PC-3 (cell line): ENCODE measurements around the gene SLC51A. TPM values are rescaled to one million over a fixed set of nuclear protein-coding genes. Genes with fewer than 3 reads are reported as not detected.
"Not testable (repeated sequence)": the region's sequence is repeated elsewhere in the genome, so short reads cannot be mapped to it uniquely, and the experiment has no call there.

Experiments used
- ATAC-seq: fragments of 200-7000 bp; cut with Tn5 transposase; 2 replicates; pipeline ENCODE4 v1.9.1; 2020; ENCODE audit warnings: mild to moderate bottlenecking, moderate library complexity
- BruUV-seq: library from RNA; stranded (reverse); fragments of 400-500 nt; replicated peaks from 2 replicates; lab custom pipeline; 2021; lab: Mats Ljungman, UMichigan
- CTCF ChIA-PET: fragments of 300-600 bp; sonication (Branson Sonifier 250); formaldehyde crosslinking; loops from one replicate; lab custom pipeline; 2022; ENCODE audit warnings: antibody characterized with exemption; lab: Charles Lee
- POLR2A ChIA-PET: fragments of 300-600 bp; sonication (Branson Sonifier 250); formaldehyde crosslinking; loops from one replicate; lab custom pipeline; 2022; ENCODE audit warnings: antibody characterized with exemption; ENCODE audit not compliant: unreplicated experiment; lab: Charles Lee
- DNase-seq: peaks from one replicate; pipeline ENCODE4 v3.0.0-alpha.2; 2015
- H2AFZ ChIP-seq: fragments of 300-600 bp; sonication (generic); 2 replicates; pipeline ENCODE4 v1.6.0; 2016; ENCODE audit warnings: antibody characterized with exemption, low read length
- H3F3A ChIP-seq: fragments of 300-600 bp; sonication (generic); one replicate; pipeline ENCODE4 v1.6.0; 2017; ENCODE audit warnings: antibody characterized with exemption, low read length, control low read depth, mild to moderate bottlenecking; ENCODE audit not compliant: unreplicated experiment
- H3K27ac ChIP-seq: fragments of 300-600 bp; sonication (generic); 2 replicates; pipeline ENCODE4 v1.5.1; 2016; ENCODE audit warnings: mild to moderate bottlenecking, low read length
- H3K27me3 ChIP-seq: fragments of 300-600 bp; sonication (generic); 2 replicates; pipeline ENCODE4 v1.6.1; 2016; ENCODE audit warnings: low read length, mixed read lengths
- H3K36me3 ChIP-seq: fragments of 300-600 bp; sonication (generic); 2 replicates; pipeline ENCODE4 v1.6.1; 2016; ENCODE audit warnings: low read depth, mixed run types, low read length, mixed read lengths
- H3K4me1 ChIP-seq: fragments of 300-600 bp; sonication (generic); 2 replicates; pipeline ENCODE4 v1.5.1; 2016; ENCODE audit warnings: low read length; ENCODE audit not compliant: insufficient read depth
- H3K4me2 ChIP-seq: fragments of 300-600 bp; sonication (generic); 2 replicates; pipeline ENCODE4 v1.6.0; 2016; ENCODE audit warnings: low read length
- H3K4me3 ChIP-seq: fragments of 300-600 bp; sonication (generic); 2 replicates; pipeline ENCODE4 v1.5.1; 2016; ENCODE audit warnings: mild to moderate bottlenecking, low read length, mixed read lengths
- H3K79me2 ChIP-seq: fragments of 300-600 bp; sonication (generic); 2 replicates; pipeline ENCODE4 v1.6.1; 2017; ENCODE audit warnings: low read length, mixed read lengths
- H3K9ac ChIP-seq: fragments of 300-600 bp; sonication (generic); 2 replicates; pipeline ENCODE4 v1.6.0; 2016; ENCODE audit warnings: mild to moderate bottlenecking, low read length
- H3K9me2 ChIP-seq: fragments of 300-600 bp; sonication (generic); replicated peaks from 2 replicates; pipeline ENCODE4 v1.6.1; 2016; ENCODE audit warnings: mixed run types, low read length, mixed read lengths
- H3K9me3 ChIP-seq: fragments of 300-600 bp; sonication (generic); 2 replicates; pipeline ENCODE4 v1.6.1; 2016; ENCODE audit warnings: low read length, mixed read lengths
- H4K20me1 ChIP-seq: fragments of 300-600 bp; sonication (generic); 2 replicates; pipeline ENCODE4 v1.6.1; 2016; ENCODE audit warnings: low read length, mixed read lengths
- CTCF ChIP-seq: fragments of 300-600 bp; sonication (generic); conservative IDR thresholded peaks from 2 replicates; pipeline ENCODE4 v1.5.1; 2017; ENCODE audit warnings: antibody characterized with exemption, low read depth, mild to moderate bottlenecking, low read length
- EZH2 ChIP-seq: fragments of 300-600 bp; sonication (generic); IDR thresholded peaks from one replicate; pipeline ENCODE4 v1.6.1; 2017; ENCODE audit warnings: antibody characterized with exemption, mild to moderate bottlenecking, low read length; ENCODE audit not compliant: unreplicated experiment
- EZH2phosphoT487 ChIP-seq: fragments of 300-600 bp; sonication (generic); IDR thresholded peaks from 2 replicates; pipeline ENCODE4 v1.6.1; 2018; ENCODE audit warnings: mild to moderate bottlenecking, antibody characterized with exemption, low read length, borderline replicate concordance
- intact Hi-C: fragments of 100-400 bp; cut with micrococcal nuclease; formaldehyde crosslinking; loops from 2 replicates; pipeline ENCODE4 v1.9.0; 2023
- total RNA-seq: library from RNA; depleted of rRNA; stranded (reverse); fragments of >200 nt; gene quantifications from 2 replicates; pipeline ENCODE4 v1.2.3, GENCODE V29; 2014

The SLC51A gene
- total RNA-seq, 1 experiment from 2014 or later: 9.7 TPM

DNA sequence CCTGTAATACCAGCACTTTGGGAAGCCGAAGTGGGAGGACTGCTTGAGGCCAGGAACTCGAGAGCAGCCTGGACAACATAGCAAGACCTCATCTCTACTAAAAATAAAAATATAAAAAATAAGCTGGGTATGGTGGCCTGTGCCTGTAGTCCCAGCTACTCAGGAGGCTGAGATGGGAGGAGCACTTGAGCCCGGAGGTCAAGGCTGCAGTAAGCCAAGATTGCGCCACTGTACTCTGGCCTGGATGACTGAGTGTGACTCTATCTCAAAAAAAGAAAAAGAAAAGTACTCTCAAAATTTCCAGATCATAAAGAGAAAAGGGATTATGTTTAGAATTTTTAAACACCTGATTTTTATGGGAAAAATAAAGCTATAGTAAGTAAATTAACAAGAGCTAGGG lies 24.1 kb downstream of the SLC51A start:
- TF ChIP-seq EZH2phosphoT487 (no peak), EZH2 (no peak), CTCF (no peak)
- no peak for DNase-seq
- H3K4me1 ChIP-seq: no peaks in the 10 kb centered on the region
- no peaks in the 10 kb centered on the region for H3K27me3 ChIP-seq
- H3F3A ChIP-seq: no peaks in the 10 kb centered on the region
- H2AFZ ChIP-seq: no peak overlapping the region
- no peaks in the 10 kb centered on the region for H3K9me3 ChIP-seq
- H3K4me2 ChIP-seq: no peak overlapping the region
- intact Hi-C loops: no loop called here
- no peaks in the 10 kb centered on the region for H3K9me2 ChIP-seq
- no peak overlapping the region for H3K4me3 ChIP-seq
- H3K9ac ChIP-seq: no peak overlapping the region
- H3K79me2 ChIP-seq: no peaks in the 10 kb centered on the region
- H4K20me1 ChIP-seq: no peaks in the 10 kb centered on the region
- peaks cover 34% of the 10 kb centered on the region; the same call in 1 of the 2 replicates for H3K36me3 ChIP-seq
- no TSS peak for BruUV-seq
- ChIA-PET CTCF (no interaction called here), POLR2A (no interaction called here)
- no peak overlapping the region for H3K27ac ChIP-seq
- no peak for ATAC-seq

DNA sequence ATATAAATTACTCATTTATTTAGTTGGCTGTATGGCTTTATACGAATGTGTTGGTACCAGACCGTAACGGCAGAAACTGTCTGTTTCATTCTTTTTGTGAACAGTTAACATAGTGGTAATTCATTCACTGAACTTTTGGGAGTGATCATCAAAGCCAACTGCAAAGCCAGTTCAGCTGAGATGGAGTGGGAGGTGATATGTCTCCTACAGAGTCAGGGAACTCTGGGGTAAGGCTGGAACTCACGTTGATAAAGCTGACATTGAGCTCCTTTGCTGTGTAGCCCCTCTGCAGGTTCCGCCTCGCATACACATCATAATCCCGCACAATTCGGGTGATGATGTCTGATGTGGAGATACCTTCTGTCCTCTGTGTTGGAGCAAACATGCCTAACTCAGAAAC lies 25.4 kb downstream of the SLC51A start:
- H3F3A ChIP-seq: no peaks in the 10 kb centered on the region
- no peak overlapping the region for H3K27ac ChIP-seq
- H3K4me3 ChIP-seq: no peak overlapping the region
- intact Hi-C loops: no loop called here
- no peaks in the 10 kb centered on the region for H3K79me2 ChIP-seq
- no peaks in the 10 kb centered on the region for H4K20me1 ChIP-seq
- no peaks in the 10 kb centered on the region for H3K9me3 ChIP-seq
- no peaks in the 10 kb centered on the region for H3K9me2 ChIP-seq
- ChIA-PET POLR2A (no interaction called here), CTCF (interaction anchor here (0.7 kb wide), 2 partner anchors 29 to 128 kb away, joined by 4 to 17 read pairs; no protein-coding TSS in a partner anchor)
- H3K4me1 ChIP-seq: peaks cover 6% of the 10 kb centered on the region; the same call in 1 of the 2 replicates
- H3K4me2 ChIP-seq: no peak overlapping the region
- ATAC-seq (no peak), DNase-seq (no peak)
- BruUV-seq: no TSS peak
- TF ChIP-seq EZH2: no peak
- no peak for TF ChIP-seq CTCF
- no peak for TF ChIP-seq EZH2phosphoT487
- peaks cover 43% of the 10 kb centered on the region; the same call in 1 of the 2 replicates for H3K36me3 ChIP-seq
- no peak overlapping the region for H2AFZ ChIP-seq
- no peaks in the 10 kb centered on the region for H3K27me3 ChIP-seq
- H3K9ac ChIP-seq: no peak overlapping the region

DNA sequence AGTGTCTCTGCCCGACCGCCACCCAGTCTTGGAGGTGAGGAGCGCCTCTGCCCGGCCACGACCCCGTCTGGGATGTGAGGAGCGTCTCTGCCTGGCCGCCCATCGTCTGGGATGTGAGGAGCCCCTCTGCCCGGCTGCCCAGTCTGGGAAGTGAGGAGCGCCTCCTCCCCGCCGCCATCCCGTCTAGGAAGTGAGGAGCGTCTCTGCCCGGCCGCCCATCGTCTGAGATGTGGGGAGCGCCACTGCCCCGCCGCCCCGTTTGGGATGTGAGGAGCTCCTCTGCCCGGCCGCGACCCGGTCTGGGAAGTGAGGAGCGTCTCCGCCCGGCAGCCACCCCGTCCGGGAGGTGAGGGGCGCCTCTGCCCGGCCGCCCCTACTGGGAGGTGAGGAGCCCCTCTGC lies 27.8 kb downstream of the SLC51A start:
- ATAC-seq, H3K9me3 ChIP-seq, POLR2A ChIA-PET, BruUV-seq, DNase-seq, H4K20me1 ChIP-seq, H3K4me3 ChIP-seq, intact Hi-C loops, H3K27me3 ChIP-seq, H3K9ac ChIP-seq, H3K9me2 ChIP-seq, H2AFZ ChIP-seq, H3K79me2 ChIP-seq, H3F3A ChIP-seq, CTCF ChIA-PET, H3K27ac ChIP-seq, H3K4me2 ChIP-seq: not testable (repeated sequence)
- peaks cover 33% of the 10 kb centered on the region; the same call in 1 of the 2 replicates for H3K36me3 ChIP-seq
- peaks cover 18% of the 10 kb centered on the region for H3K4me1 ChIP-seq
